Measurements from ENCODE around the gene ZDHHC11B. TPM values are rescaled to one million over a fixed set of nuclear protein-coding genes. Genes with fewer than 3 reads are reported as not detected.
A peak's percentile ranks its signal among the peaks of the same experiment; 100 is the strongest.
"Not testable (repeated sequence)": the region's sequence is repeated elsewhere in the genome, so short reads cannot be mapped to it uniquely, and the experiment has no call there.

The ZDHHC11B gene
- total RNA-seq, 4 donors from 2014 or later: 2.5 to 19.0 (median 4.7) TPM

- intact Hi-C loops (cut with DNase I; ENCODE audit: low total_unique reads): no loop called here
- H3K4me3 ChIP-seq (ENCODE audit: low read depth, poor library complexity, severe bottlenecking): no peak overlapping the region
- DNase-seq (ENCODE audit: low spot score in 2 of 2): no peak
- 93 to 95% methylated on average over 14 to 20 of the region's 20 CpGs for WGBS, 2 donors
- no peak for TF ChIP-seq POLR2A (IDR thresholded peaks at IDR 0.05)
- no peak for TF ChIP-seq CTCF (IDR thresholded peaks at IDR 0.05)
Measured at GRCh38 chr5:775961-776861, 8.3 kb downstream of the ZDHHC11B start.

- WGBS, 2 donors: 56 to 62% methylated on average over 5 to 9 of the region's 9 CpGs
- DNase-seq (ENCODE audit: low spot score in 2 of 2): peak in 1 of 2 donors; percentile 85
Measured at GRCh38 chr5:775595-775960, 9.0 kb downstream of the ZDHHC11B start.

GRCh38 chr5:774854-775505 lies 9.5 kb downstream of the ZDHHC11B start:
- H3K4me3 ChIP-seq (ENCODE audit: low read depth, poor library complexity, severe bottlenecking); DNase-seq (ENCODE audit: low spot score in 2 of 2); intact Hi-C loops (cut with DNase I; ENCODE audit: low total_unique reads): not testable (repeated sequence)
- WGBS, 2 donors: 80 to 85% methylated on average over 8 to 18 of the region's 18 CpGs

More at GRCh38 chr5:775595-775960, 9.0 kb downstream of the ZDHHC11B start:
- intact Hi-C loops (cut with DNase I; ENCODE audit: low total_unique reads); H3K4me3 ChIP-seq (ENCODE audit: low read depth, poor library complexity, severe bottlenecking): not testable (repeated sequence)

- WGBS, 2 donors: 67 to 89% methylated on average over 1 to 6 of the region's 6 CpGs
- intact Hi-C loops (cut with DNase I; ENCODE audit: low total_unique reads); H3K4me3 ChIP-seq (ENCODE audit: low read depth, poor library complexity, severe bottlenecking): not testable (repeated sequence)
- peak in 1 of 2 donors; percentile 78 for DNase-seq (ENCODE audit: low spot score in 2 of 2)
Measured at GRCh38 chr5:774304-774703, 10.2 kb downstream of the ZDHHC11B start.

- DNase-seq (ENCODE audit: low spot score in 2 of 2): peak in 1 of 2 donors; percentile 83
- no peak overlapping the region for H3K4me3 ChIP-seq (ENCODE audit: low read depth, poor library complexity, severe bottlenecking)
- TF ChIP-seq POLR2A (IDR thresholded peaks at IDR 0.05) (no peak), CTCF (IDR thresholded peaks at IDR 0.05) (no peak)
- 87% methylated on average over 5 to 12 of the region's 12 CpGs for WGBS, 2 donors
- intact Hi-C loops (cut with DNase I; ENCODE audit: low total_unique reads): no loop called here
Measured at GRCh38 chr5:773517-774264, 10.8 kb downstream of the ZDHHC11B start.

- DNase-seq (ENCODE audit: low spot score in 2 of 2): peak in 1 of 2 donors; percentile 61
- 46 to 64% methylated on average over 13 of the region's 13 CpGs for WGBS, 2 donors
- intact Hi-C loops (cut with DNase I; ENCODE audit: low total_unique reads); H3K4me3 ChIP-seq (ENCODE audit: low read depth, poor library complexity, severe bottlenecking): not testable (repeated sequence)
Measured at GRCh38 chr5:772931-773330, 11.6 kb downstream of the ZDHHC11B start.

- intact Hi-C loops (cut with DNase I; ENCODE audit: low total_unique reads); H3K4me3 ChIP-seq (ENCODE audit: low read depth, poor library complexity, severe bottlenecking): not testable (repeated sequence)
- DNase-seq (ENCODE audit: low spot score in 2 of 2): peak in 1 of 2 donors; percentile 23
- WGBS, 2 donors: 52 to 62% methylated on average over 4 to 6 of the region's 14 CpGs
Measured at GRCh38 chr5:772547-772890, 12.0 kb downstream of the ZDHHC11B start.

GRCh38 chr5:771841-772546 lies 12.5 kb downstream of the ZDHHC11B start:
- DNase-seq (ENCODE audit: low spot score in 2 of 2): peak in 1 of 2 donors; percentile 17

GRCh38 chr5:771087-771781 lies 13.3 kb downstream of the ZDHHC11B start:
- WGBS, 2 donors: 83 to 94% methylated on average over 14 to 19 of the region's 19 CpGs
- H3K4me3 ChIP-seq (ENCODE audit: low read depth, poor library complexity, severe bottlenecking); intact Hi-C loops (cut with DNase I; ENCODE audit: low total_unique reads): not testable (repeated sequence)
- peak in 1 of 2 donors; percentile 81 for DNase-seq (ENCODE audit: low spot score in 2 of 2)

More at GRCh38 chr5:771841-772546, 12.5 kb downstream of the ZDHHC11B start:
- H3K4me3 ChIP-seq (ENCODE audit: low read depth, poor library complexity, severe bottlenecking); intact Hi-C loops (cut with DNase I; ENCODE audit: low total_unique reads): not testable (repeated sequence)
- 73 to 79% methylated on average over 7 to 18 of the region's 31 CpGs for WGBS, 2 donors

- H3K4me3 ChIP-seq (ENCODE audit: low read depth, poor library complexity, severe bottlenecking); intact Hi-C loops (cut with DNase I; ENCODE audit: low total_unique reads): not testable (repeated sequence)
- DNase-seq (ENCODE audit: low spot score in 2 of 2): peak in 1 of 2 donors; percentile 84
- 97 to 98% methylated on average over 8 to 10 of the region's 10 CpGs for WGBS, 2 donors
Measured at GRCh38 chr5:770585-770984, 13.9 kb downstream of the ZDHHC11B start.

- intact Hi-C loops (cut with DNase I; ENCODE audit: low total_unique reads): loop anchor here (10.0 kb wide), 1 partner anchor 75 kb away; no protein-coding TSS in a partner anchor
- WGBS, 2 donors: 89 to 90% methylated on average over 28 to 29 of the region's 29 CpGs
- not testable (repeated sequence) for H3K4me3 ChIP-seq (ENCODE audit: low read depth, poor library complexity, severe bottlenecking)
- DNase-seq (ENCODE audit: low spot score in 2 of 2): peak in 1 of 2 donors; percentile 84
Measured at GRCh38 chr5:769485-770145, 14.9 kb downstream of the ZDHHC11B start.
